HG03097 (cell line): ENCODE data around the gene SMYD5.
A peak's percentile ranks its signal among the peaks of the same experiment; 100 is the strongest.
"Not testable (repeated sequence)": the region's sequence is repeated elsewhere in the genome, so short reads cannot be mapped to it uniquely, and the experiment has no call there.

ENCODE experiments used
- ATAC-seq: cut with Tn5 transposase; IDR thresholded peaks from one replicate; pipeline ENCODE4 v1.9.1; 2021; ENCODE audit not compliant: unreplicated experiment, low FRiP score

Gene SMYD5

DNA sequence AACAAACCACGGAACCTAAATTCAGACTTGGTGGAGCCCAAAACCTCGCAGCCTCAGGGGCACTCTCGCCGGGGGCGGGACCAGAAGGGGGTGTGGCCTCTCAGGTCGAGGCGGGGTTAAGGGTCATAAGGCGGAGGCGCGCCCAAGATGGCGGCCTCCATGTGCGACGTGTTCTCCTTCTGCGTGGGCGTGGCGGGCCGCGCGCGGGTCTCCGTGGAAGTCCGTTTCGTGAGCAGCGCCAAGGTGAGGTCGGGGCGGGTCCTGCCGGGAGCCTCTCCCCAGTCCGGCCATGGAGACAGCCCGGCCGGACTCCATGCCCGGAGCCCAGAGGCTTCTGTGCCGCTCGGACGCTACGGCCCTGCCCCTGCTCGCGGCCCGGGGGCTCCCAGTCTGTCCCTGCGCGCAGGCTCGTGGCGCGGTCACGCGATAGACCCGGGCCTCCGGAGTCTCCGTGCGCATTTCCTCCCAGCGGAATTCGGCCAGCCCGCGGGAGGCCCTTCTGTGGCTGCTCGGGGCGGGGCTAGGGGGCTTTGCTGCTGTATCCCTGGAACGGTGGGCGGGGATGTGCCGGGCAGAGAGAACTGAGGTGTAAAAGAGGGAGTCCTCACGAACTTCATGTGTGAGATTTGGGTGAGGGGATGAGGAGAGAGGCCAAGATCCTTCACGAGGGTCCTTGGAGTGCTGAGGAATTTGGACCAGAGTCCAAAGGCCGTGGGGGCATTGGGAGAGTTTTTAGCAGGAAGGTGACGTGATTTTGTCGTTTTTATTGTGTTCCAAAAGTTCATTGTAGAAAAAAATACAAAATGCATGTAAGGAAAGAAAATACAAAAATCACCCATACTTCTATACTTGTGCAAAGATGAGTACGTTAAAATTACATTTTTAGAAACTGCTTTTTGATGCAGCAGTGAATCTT is at the start of gene SMYD5:
Gene SMYD5 (plus strand): TSS at position 126 of the 916 bp plus-strand sequence. CDS start 22 bp downstream, at position 148.
- ATAC-seq: peak; percentile 91

DNA sequence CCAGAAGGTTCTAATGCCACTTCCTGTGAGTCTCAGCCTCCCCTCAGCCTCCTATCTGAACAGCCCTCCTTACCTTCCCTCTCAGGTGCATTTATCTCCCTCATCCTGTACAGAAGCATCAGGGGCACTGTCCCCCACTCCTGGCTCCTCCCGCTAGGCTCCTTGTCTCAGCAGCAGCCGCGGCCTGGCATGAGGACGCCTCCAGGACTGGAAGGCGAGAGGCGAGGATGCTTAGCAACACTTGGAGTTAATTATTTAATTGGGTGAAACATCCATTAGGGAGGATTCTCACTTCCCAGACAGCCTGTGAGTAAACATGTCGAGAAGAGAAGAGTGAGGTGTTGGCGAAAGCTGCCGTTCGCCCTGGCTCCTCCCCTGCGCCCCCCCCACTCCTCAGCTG is 48.1 kb upstream of the SMYD5 start:
- ATAC-seq: not testable (repeated sequence)

DNA sequence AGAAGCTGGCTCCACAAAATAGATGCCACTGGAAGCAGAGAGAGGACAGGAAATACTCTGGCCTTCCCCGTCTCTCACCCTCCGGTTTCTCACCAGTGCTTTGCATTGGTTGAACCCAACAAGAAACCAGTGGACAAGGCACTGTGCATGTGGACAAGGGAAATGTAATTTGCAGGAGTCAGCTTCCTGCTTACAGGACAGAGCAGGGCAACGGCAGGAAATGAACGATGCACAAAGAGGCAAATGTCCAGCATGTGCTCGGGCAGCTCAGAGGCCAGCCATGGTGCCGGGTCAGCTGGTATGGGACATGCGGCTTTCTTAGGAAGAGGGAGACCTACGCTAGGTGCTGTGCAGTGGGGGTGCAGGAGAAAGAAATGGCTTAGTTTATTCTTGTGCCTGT is 47.2 kb upstream of the SMYD5 start:
- not testable (repeated sequence) for ATAC-seq

DNA sequence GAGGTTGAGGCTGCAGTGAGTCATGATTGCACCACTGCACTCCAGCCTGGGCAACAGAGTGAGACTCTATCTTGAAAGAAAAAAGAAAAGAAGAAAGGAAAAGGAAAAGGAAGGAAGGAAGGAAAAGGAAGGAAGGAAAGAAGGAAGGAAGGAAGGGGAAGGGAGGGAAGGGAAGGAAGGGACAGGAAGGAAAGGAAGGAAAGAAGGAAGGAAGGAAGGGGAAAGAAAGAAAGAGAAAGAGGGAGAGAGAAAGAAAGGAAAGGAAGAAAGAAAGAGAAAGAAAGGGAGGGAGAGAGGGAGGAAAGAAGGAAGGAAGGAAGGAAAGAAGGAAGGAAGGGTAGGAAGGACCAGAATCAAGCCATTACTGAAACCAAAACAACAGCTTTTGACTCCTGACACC is 45.7 kb upstream of the SMYD5 start:
- ATAC-seq: not testable (repeated sequence)

DNA sequence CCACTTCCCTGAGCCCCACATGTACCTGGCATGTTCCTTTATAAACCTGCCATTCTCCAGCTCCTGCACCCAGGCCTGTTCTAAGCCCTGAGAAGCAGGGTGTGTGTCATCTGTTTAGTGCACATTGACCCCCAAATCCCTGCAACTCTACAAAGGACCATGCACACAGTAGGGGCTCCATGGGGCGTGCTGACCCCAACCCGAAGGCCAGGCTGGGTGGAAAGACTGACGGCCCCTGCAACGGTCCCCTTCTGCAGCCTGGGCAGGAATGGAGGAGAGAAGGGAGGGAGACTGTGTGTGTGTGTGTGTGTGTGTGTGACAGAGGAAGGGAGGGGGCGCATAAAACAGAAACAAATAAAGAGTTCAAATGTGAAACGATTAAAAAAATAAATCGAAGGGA is 43.7 kb upstream of the SMYD5 start:
- not testable (repeated sequence) for ATAC-seq

DNA sequence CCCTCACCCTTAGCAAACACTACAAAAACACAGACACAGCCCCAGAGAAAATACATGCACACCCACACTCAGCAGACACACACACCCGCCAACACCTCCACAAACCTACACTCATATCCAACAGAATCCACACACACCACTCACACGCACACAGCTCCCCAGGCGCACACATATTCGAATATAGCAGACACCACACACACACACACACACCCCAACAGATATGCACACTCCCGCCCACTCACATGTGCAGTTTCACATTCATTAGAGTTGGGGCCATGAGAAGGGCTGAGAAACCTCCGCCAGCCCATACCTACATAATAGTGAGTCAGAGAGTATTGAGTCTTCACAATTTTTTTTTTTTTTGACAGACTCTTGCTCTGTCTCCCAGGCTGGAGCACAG is 41.1 kb upstream of the SMYD5 start:
- no peak for ATAC-seq

DNA sequence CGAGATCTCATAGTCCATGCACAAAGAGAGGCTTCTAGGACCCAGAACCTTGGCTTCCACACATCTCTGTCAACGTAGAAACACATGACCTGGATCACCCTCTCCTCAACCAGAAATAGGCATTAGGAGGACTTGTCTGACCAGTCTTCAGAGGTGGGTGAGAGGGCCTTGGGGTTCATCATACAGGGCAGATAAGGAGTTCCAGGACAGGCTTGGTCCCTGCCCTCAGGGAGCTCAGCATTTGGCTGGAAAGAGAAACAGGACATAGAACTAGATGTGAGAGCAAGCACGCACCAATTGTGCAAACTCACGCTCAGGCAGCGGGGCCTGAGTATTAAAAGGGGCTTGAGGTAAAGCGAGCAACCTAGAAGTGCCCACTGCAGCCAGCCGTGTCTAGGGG is 40.3 kb upstream of the SMYD5 start:
- ATAC-seq: no peak

DNA sequence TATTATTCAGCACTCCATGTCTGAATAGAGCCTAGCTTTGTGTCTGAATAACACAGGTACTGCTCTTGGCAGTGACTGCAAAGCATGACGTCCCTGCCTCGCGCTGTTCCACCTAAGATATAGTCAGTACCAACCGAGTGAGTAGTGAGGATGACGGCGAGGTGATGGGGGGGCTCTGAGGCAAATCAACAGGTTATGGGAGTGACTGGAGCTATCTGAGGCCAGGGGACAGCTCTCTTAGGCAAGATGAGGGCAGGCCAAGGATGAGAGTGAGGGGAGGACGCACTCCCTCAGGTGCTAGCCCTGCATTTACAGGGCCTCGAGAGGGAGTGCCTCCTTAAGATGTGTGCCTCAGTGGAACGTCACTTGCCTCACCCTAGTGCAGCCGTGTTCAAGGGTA is 39.8 kb upstream of the SMYD5 start:
- no peak for ATAC-seq

DNA sequence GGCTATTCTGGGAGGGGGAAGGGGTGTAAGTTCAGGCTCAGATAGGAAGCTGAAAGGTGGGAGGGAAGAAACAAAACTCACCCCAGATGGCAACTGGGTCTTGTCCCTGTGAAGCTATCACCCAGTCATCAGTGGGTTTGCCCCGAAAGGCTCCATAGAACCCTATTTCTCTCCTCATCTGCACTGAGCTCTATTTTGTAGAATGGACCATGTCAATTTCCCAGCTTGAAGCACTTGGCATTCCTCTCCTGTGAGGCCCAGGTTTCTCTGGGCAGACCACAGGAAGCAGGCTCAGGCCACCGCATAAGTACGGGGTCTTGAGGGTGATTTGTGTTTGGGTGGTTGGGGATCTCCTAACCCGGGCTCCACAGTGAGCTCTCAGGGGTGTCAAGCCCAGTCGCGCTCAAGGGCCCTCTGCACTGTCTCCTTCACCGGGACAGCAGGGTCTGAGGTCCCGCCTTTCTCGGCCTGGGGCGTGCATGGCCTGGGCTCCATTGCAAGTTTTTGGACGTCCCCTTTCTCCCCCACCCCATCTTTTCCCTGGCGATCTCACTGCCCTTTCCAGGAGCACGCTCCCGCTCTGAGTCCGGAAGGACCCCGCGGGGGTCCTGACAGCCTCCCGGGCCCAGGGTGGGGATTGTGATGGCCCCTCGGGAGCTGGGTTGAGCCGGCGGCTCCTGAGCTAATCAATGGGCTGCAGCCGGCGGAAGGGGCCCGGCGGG is 38.9 kb upstream of the SMYD5 start:
- ATAC-seq: no peak

DNA sequence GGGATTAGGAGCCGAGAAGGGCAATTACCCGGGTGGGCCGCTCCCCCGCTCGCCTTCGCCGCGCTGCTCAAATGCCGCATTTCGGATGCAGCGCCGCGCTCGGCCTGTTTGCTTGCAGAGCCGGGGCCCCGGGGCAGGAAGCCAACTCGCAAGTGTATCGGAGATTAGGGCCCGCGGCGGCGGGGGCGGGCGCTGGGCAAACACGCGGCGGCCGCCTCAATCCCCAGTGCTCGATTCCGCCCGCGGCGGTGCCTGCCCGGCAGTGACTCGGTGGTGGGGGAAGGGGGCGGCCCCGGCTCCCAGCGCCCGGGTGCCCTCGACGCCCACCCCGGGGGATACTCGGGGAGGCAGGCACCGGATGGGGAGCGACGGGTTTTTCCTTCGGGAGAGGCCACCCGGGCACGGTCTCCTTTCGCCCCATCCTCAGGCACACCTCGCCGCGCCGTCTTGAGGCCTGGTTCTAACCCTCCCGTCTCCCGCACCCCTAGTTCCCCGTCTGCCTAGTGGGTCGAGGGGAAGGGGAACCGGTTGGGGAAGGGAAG is 38.3 kb upstream of the SMYD5 start:
- ATAC-seq: no peak

DNA sequence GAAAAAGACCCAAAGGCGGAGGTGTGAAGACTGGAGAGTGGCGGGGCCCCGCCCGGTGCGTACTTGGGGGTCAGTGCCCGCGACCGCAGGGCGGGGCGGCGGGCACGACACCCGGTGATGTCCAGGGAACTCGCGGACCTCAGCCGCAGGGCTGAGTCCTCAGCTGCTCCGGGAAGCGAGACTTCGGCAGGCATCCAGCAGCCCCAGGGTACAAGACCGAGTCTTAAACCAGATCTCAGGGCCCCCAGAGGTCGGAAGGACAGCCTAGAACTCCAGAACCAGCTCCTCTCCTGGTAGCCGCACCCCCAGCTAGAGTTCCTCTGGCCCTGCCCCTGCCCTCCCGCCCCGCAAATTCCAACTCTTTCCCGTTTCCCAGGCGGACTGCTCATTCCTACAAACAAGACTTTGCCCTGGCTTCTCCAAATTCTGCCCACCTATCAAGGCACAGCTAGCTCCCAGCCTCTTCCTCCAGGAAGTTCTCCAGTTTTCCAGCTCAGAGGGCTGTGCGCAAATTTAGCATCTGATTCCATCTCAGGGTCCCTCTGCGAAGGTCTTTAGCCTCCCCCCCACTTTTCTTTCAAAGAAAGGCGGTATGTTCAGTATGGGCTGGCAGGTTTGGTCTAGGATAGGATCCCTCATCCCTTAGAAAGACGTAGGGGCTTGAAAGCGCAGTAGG is 37.7 kb upstream of the SMYD5 start:
- no peak for ATAC-seq

DNA sequence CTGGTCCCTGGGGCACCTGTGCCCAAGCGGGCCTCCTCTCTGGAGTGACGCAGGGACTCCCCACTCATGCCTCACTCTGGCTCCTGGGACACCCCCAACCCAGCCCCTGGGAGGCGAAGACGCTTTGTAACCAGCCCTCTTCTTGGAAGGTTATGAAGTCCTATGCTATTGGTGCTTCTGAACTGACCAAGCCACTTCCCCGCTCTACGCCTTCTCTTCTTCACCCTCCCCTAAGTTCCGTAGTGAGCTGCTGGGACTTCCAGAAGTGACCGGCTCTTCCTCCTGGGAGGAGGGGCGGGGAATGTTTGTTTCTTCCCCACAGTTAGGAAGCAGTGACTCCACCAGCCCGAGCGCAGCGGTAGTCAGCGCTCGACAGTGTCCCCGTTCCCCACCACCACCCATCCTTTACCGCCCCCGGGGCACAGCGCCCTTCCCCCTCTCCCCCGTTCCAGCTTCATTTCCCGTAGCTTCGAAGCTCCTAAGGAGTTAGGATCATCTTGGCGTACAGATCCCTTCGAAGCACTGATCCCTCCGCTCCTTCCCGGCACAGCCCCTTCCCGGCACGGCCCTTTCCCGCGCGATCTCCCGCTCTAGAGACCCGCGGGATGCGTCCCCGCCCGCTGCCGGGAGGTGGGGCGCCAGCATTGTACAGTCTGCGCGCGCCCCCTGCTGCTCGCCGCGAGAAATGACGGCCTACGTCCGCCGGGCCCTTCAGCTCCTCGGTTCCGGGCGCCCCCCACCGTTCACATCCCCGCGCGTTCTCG is 37.0 kb upstream of the SMYD5 start:
- ATAC-seq: peak; percentile 90

DNA sequence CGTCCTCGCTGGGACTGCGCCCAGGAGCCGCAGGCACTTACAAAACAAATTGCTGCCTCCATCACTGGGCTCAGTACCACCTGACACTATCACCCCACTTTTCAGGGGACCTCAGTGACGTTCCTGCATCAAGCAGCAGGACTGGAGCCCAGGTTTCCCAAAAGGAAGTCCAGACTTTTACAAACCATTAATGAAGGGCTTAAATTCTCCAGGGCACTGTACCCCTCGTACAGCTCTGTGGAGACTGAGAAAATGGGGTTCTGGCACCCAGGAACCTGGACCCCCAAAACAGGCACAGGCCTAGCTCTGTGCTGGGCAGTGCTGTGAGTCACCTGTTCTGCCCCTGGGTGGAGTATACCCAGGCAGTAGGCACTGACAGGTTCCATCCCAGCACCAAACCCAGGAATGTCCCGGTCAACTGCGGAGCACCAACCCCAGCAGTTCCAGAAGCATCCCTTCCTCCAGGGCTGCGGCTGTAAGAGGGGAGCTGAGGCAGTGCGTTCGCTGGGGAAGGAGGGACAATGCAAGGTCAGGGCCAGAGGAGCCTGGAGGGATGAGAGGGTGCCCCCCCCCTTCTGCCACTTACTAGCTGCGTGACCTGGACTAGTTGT is 36.3 kb upstream of the SMYD5 start:
- no peak for ATAC-seq

DNA sequence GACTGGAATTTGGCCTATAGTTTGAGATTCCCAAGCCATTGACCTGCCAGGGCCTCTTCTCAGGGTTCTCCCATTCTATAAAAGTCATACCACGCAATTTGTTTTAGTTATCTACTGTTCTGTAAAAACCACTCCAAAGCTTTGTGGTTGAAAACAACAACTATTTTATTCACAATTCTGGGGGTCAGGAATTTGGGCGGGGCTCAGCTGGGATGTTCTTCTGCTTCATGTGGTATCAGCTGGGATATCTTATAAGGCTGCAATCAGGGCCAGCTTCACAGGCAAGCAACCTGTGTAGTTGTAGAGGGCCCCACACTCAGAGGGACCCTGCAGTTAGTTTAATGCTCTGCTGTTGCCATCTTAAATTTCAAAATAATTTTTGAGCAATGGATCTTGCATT is 28.1 kb upstream of the SMYD5 start:
- no peak for ATAC-seq

DNA sequence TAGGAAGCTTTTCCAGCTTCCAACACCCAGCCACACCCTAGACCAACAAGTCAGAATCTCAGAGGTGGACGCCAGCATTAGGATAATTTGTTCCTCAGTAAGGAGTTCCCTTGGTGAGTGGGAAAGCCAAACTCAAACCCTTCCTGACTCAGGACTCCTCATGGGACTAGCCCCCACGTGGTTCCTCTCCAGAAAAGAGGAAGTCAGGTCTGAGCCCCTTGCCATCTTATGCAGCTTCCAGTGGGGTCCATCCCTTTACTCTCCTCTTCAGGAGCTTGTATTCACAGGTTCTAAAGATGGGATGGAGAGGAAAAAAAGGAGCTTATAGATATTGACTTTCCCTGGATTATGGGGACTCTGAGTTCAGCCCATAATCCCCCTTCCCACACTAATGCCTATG is 26.5 kb upstream of the SMYD5 start:
- ATAC-seq: no peak

DNA sequence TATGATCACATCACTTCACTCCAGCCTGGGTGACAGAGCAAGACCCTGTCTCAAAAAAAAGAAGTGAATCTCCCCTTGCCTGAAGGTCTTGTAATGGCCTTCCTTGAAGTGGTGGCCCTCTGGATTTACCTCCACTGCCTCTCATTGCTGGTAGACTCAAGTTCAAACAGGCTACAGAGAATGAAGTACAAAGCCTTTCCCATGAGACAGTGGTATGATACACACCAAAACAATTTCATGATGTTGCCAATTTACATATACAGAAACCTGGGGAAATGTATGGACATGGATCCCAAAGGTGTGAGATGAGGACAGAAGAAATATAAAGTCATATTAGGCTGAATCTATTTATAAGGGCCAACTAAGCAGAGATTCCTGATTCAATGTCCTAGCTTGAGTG is 16.5 kb upstream of the SMYD5 start:
- no peak for ATAC-seq

DNA sequence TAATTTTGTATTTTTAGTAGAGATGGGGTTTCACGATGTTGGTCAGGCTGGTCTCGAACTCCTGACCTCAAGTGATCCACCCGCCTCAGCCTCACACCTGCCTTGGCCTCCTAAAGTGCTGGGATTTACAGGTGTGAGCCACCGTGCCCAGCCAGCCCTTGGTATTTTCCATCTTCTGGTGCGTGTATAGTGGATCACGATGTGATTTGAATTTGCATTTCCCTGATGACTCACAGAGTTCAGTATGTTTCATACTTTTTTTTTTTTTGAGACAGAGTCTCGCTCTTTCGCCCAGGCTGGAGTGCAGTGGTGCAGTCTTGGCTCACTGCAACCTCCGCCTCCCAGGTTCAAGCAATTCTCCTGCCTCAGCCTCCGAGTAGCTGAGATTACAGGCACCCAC is 13.8 kb upstream of the SMYD5 start:
- ATAC-seq: not testable (repeated sequence)

DNA sequence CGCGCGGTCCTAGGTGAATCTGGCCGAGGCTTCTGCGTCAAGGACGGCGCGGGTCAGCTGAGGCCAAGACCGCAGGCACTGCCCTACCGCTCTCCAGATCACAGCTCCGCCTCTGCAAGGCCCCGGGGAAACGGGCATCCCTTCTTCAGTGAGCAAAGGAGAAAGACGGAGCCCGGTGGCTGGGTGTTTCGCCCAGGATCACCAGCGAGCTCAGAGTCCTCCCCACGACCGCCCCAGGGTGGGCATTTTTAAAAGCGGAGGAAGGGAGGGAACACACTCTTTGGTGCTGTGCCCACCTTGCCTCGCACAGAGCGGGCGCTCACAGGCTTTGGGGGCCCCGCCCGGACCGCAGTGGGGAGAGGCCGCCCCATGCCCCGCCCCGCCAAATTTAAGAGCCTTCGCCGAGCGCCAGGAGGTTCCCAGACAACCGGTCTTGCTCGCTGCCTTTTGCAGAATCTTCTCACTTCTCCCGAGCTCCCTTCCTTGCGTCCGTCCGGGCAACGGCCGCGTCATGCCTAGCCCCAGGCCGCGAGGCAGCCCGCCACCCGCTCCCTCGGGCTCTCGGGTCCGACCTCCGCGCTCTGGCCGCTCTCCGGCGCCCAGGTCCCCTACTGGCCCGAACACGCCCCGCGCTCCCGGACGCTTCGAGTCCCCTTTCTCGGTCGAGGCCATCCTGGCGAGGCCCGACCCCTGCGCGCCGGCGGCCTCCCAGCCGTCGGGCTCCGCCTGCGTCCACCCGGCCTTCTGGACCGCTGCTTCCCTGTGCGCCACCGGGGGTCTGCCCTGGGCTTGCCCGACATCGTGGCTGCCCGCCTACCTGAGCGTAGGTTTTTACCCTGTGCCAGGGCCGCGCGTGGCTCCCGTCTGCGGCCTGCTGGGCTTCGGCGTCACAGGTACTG is 11.6 kb upstream of the SMYD5 start, which contains the start of gene NOTO:
Gene NOTO (plus strand): TSS at position 419 of the 899 bp plus-strand sequence. CDS start 93 bp downstream, at position 512.
- ATAC-seq: no peak
